ENCODE results near the gene VMA21.

The VMA21 gene

GRCh38 chrX:151396825-151397740 is at the start of gene VMA21:
VMA21 (plus strand) TSS chrX:151397206; CDS start chrX:151397309, 103 bp downstream.
- Histone ChIP-seq H3K27me3 (peaks cover 12 to 78% (median 57%) of the 10 kb centered on the region in 11 experiments), H3K36me3 (peaks cover 0 to 2% (median 0%) of the 10 kb centered on the region in 11 experiments; a peak in 1 of 22 replicates), H3K9me3 (replicated peaks in 1 of 11) (peaks cover 0 to 8% (median 0%) of the 10 kb centered on the region in 11 experiments; a peak in 7 of 22 replicates), H3K4me1 (peaks cover 15 to 41% (median 23%) of the 10 kb centered on the region in 10 experiments; a peak in 19 of 20 replicates), H3K27ac (peak within 1 kb of the TSS; percentile 92 to 96 (median 94)), H4K20me1 (peaks cover 18 to 36% (median 29%) of the 10 kb centered on the region in 11 experiments; a peak in 20 of 22 replicates), H3K9ac (peak within 1 kb of the TSS; percentile 88 to 97 (median 92)), H3K4me3 (peak within 1 kb of the TSS; percentile 66 to 86 (median 76)), H3K4me2 (peak within 1 kb of the TSS; percentile 58 to 77 (median 71))
- TF ChIP-seq Cebpa-rat (IDR thresholded peaks at IDR 0.05): no peak

GRCh38 chrX:151359341-151359740 is 37.7 kb upstream of the VMA21 start:
- Histone ChIP-seq H3K9me3 (replicated peaks in 1 of 11) (no peaks in the 10 kb centered on the region), H3K27ac (no peak overlapping the region), H3K4me3 (no peak overlapping the region), H3K27me3 (peaks cover 76 to 99% (median 86%) of the 10 kb centered on the region in 11 experiments), H3K4me2 (no peak overlapping the region), H4K20me1 (0 out of 22 replicates have a peak, but pooled peaks cover 0 to 6% (median 0%) of the 10 kb centered on the region in 11 experiments), H3K9ac (no peak overlapping the region), H3K4me1 (no peaks in the 10 kb centered on the region), H3K36me3 (no peaks in the 10 kb centered on the region)
- no peak for TF ChIP-seq Cebpa-rat (IDR thresholded peaks at IDR 0.05)

- H3K4me3 ChIP-seq: no peak overlapping the region
- no peaks in the 10 kb centered on the region for H3K4me1 ChIP-seq
- H4K20me1 ChIP-seq: 0 out of 22 replicates have a peak, but pooled peaks cover 0 to 6% (median 0%) of the 10 kb centered on the region in 11 experiments
- H3K27me3 ChIP-seq: peaks cover 76 to 99% (median 86%) of the 10 kb centered on the region in 11 experiments
- no peaks in the 10 kb centered on the region for H3K9me3 ChIP-seq (replicated peaks in 1 of 11)
- no peaks in the 10 kb centered on the region for H3K36me3 ChIP-seq
- TF ChIP-seq Cebpa-rat (IDR thresholded peaks at IDR 0.05): no peak
- H3K4me2 ChIP-seq: peak overlapping the region in 1 of 11 experiments; percentile 50; a peak in 1 of 22 replicates
- no peak overlapping the region for H3K27ac ChIP-seq
- H3K9ac ChIP-seq: no peak overlapping the region
Measured at GRCh38 chrX:151359931-151360871, 36.8 kb upstream of the VMA21 start.

- Histone ChIP-seq H3K9me3 (replicated peaks in 1 of 11) (no peaks in the 10 kb centered on the region), H3K4me3 (no peak overlapping the region), H3K9ac (no peak overlapping the region), H3K4me1 (no peaks in the 10 kb centered on the region), H3K27me3 (peaks cover 63 to 87% (median 75%) of the 10 kb centered on the region in 11 experiments), H3K27ac (no peak overlapping the region), H3K36me3 (no peaks in the 10 kb centered on the region), H3K4me2 (no peak overlapping the region), H4K20me1 (0 out of 22 replicates have a peak, but pooled peaks cover 0 to 6% (median 0%) of the 10 kb centered on the region in 11 experiments)
- TF ChIP-seq Cebpa-rat (IDR thresholded peaks at IDR 0.05): 0 out of 22 replicates have a peak, but pooled peaks of 1 of the 11 experiments have one; percentile 34
Measured at GRCh38 chrX:151363316-151363715, 33.7 kb upstream of the VMA21 start.

GRCh38 chrX:151365579-151365978 is 31.4 kb upstream of the VMA21 start:
- H3K27ac ChIP-seq: no peak overlapping the region
- no peak overlapping the region for H3K9ac ChIP-seq
- no peaks in the 10 kb centered on the region for H3K36me3 ChIP-seq
- peaks cover 51 to 76% (median 65%) of the 10 kb centered on the region in 11 experiments for H3K27me3 ChIP-seq
- H3K4me2 ChIP-seq: no peak overlapping the region
- no peaks in the 10 kb centered on the region for H4K20me1 ChIP-seq
- H3K4me3 ChIP-seq: no peak overlapping the region
- H3K4me1 ChIP-seq: no peaks in the 10 kb centered on the region
- peaks cover 0 to 10% (median 0%) of the 10 kb centered on the region in 11 experiments; a peak in 6 of 22 replicates for H3K9me3 ChIP-seq (replicated peaks in 1 of 11)
- TF ChIP-seq Cebpa-rat (IDR thresholded peaks at IDR 0.05): no peak

GRCh38 chrX:151370906-151371305 is 26.1 kb upstream of the VMA21 start:
- H3K27ac ChIP-seq: no peak overlapping the region

GRCh38 chrX:151384807-151385206 is 12.2 kb upstream of the VMA21 start:
- H3K4me3 ChIP-seq: no peak overlapping the region
- H4K20me1 ChIP-seq: peaks cover 0 to 5% (median 0%) of the 10 kb centered on the region in 11 experiments; a peak in 2 of 22 replicates
- no peak overlapping the region for H3K9ac ChIP-seq
- no peaks in the 10 kb centered on the region for H3K9me3 ChIP-seq (replicated peaks in 1 of 11)
- H3K4me1 ChIP-seq: no peaks in the 10 kb centered on the region
- H3K36me3 ChIP-seq: no peaks in the 10 kb centered on the region
- no peak for TF ChIP-seq Cebpa-rat (IDR thresholded peaks at IDR 0.05)
- H3K27me3 ChIP-seq: peaks cover 23 to 91% (median 80%) of the 10 kb centered on the region in 11 experiments
- no peak overlapping the region for H3K27ac ChIP-seq
- no peak overlapping the region for H3K4me2 ChIP-seq

More at GRCh38 chrX:151370906-151371305, 26.1 kb upstream of the VMA21 start:
- no peak for TF ChIP-seq Cebpa-rat (IDR thresholded peaks at IDR 0.05)
- Histone ChIP-seq H3K27me3 (peaks cover 17 to 56% (median 47%) of the 10 kb centered on the region in 11 experiments), H4K20me1 (no peaks in the 10 kb centered on the region), H3K4me2 (no peak overlapping the region), H3K4me3 (no peak overlapping the region), H3K4me1 (no peaks in the 10 kb centered on the region), H3K9me3 (replicated peaks in 1 of 11) (peaks cover 0 to 10% (median 0%) of the 10 kb centered on the region in 11 experiments; a peak in 7 of 22 replicates), H3K9ac (no peak overlapping the region), H3K36me3 (no peaks in the 10 kb centered on the region)

GRCh38 chrX:151386838-151387459 is 10.1 kb upstream of the VMA21 start:
- no peaks in the 10 kb centered on the region for H3K36me3 ChIP-seq
- no peak for TF ChIP-seq Cebpa-rat (IDR thresholded peaks at IDR 0.05)
- H3K9ac ChIP-seq: no peak overlapping the region
- H3K4me3 ChIP-seq: no peak overlapping the region
- no peak overlapping the region for H3K4me2 ChIP-seq
- H3K9me3 ChIP-seq (replicated peaks in 1 of 11): peaks cover 0 to 2% (median 0%) of the 10 kb centered on the region in 11 experiments; a peak in 1 of 22 replicates
- no peak overlapping the region for H3K27ac ChIP-seq
- H3K4me1 ChIP-seq: no peaks in the 10 kb centered on the region
- peaks cover 19 to 88% (median 73%) of the 10 kb centered on the region in 11 experiments; a peak in 21 of 22 replicates for H3K27me3 ChIP-seq
- H4K20me1 ChIP-seq: peaks cover 0 to 5% (median 0%) of the 10 kb centered on the region in 11 experiments; a peak in 2 of 22 replicates
